H1 (cell line): ENCODE measurements around the gene LSM3. TPM values are rescaled to one million over a fixed set of nuclear protein-coding genes. Genes with fewer than 3 reads are reported as not detected.

Experiments
- BCL11A ChIP-seq, 2 experiments: IDR thresholded peaks; one replicate each; pipeline ENCODE4 v1.6.1; 2011; ENCODE audit warnings: low read depth in 2 of 2, low read length in 2 of 2, mild to moderate bottlenecking in 2 of 2
- CTCF ChIP-seq, 3 experiments: IDR thresholded peaks; 1 replicate in 2 of 3; 2 replicates in 1 of 3; pipeline versions ENCODE4 v1.5.1 to v1.6.1; 2011; ENCODE audit warnings: low read length in 3 of 3, mild to moderate bottlenecking in 3 of 3, inconsistent platforms in 2 of 3, low read depth in 1 of 3, moderate library complexity in 1 of 3; ENCODE audit not compliant: insufficient read depth in 1 of 3; ENCODE audit errors: control extremely low read depth in 1 of 3
- JUND ChIP-seq: IDR thresholded peaks from 2 replicates; pipeline ENCODE4 v1.6.1; 2011; ENCODE audit warnings: mild to moderate bottlenecking, improper control_type of control experiment, low read length
- RNF2 ChIP-seq: fragments of 200-900, 300-1000 bp; sonication (generic); IDR thresholded peaks from 2 replicates; pipeline ENCODE4 v1.7.1; 2016; ENCODE audit warnings: borderline replicate concordance, low read depth, mild to moderate bottlenecking, antibody characterized with exemption, low read length; ENCODE audit not compliant: poor library complexity, severe bottlenecking; ENCODE audit errors: missing control alignments
- TAF7 ChIP-seq: optimal IDR thresholded peaks from 2 replicates; pipeline ENCODE3; 2011; ENCODE audit warnings: low read depth, mild to moderate bottlenecking, inconsistent platforms, low read length, moderate library complexity, borderline replicate concordance
- TBP ChIP-seq: IDR thresholded peaks from 2 replicates; pipeline ENCODE4 v1.6.1; 2011; ENCODE audit warnings: low read depth, low read length, improper control_type of control experiment
- polyA plus RNA-seq, 7 experiments: library from polyadenylated mRNA; depleted of rRNA in 3 of 7; stranded (reverse) in 5 of 7; unstranded in 2 of 7; fragments of >200 nt in 5 of 7; fragments of 200-250 nt in 2 of 7; gene quantifications; 1 replicate in 5 of 7; 2 replicates in 1 of 7; 4 replicates in 1 of 7; pipeline versions ENCODE4 v1.2.1 to v1.2.3, GENCODE V29; 2011 to 2013; ENCODE audit warnings: missing spikeins in 2 of 7, mixed read lengths in 2 of 7
- total RNA-seq: library from RNA; stranded (reverse); fragmentation: NEBNext Ultra II Directional; extraction: Animal tissue kit (Norgen Biotek cat#: 25700); gene quantifications from 2 replicates; pipeline ENCODE4 v1.2.1, GENCODE V29; 2021

LSM3 gene
- total and polyA plus RNA-seq, 2 of the 8 experiments (the other 6 are each of a cell fraction or from before 2014, with no cell fraction given), result 7.1 to 25.4 TPM

- TF ChIP-seq TBP, result no peak
- no peak for TF ChIP-seq CTCF (IDR thresholded peaks at IDR 0.05; ENCODE audit: control extremely low read depth in 1 of 3, insufficient read depth in 1 of 3, low read depth in 1 of 3, low read length in 3 of 3)
- TF ChIP-seq RNF2, result no peak
- no peak for TF ChIP-seq JUND
- no peak for TF ChIP-seq BCL11A (IDR thresholded peaks at IDR 0.05; ENCODE audit: low read depth in 2 of 2, low read length in 2 of 2)
- no peak for TF ChIP-seq TAF7
- TF ChIP-seq, all 59 proteins: peak for 0
Observed at GRCh38 chr3:14208977-14209394, 30.4 kb downstream of the LSM3 start (continued).
